GM23248 (cell line): ENCODE data around the gene KIAA1549.

Experiments used
- EZH2 ChIP-seq: fragments of 200-600 bp; sonication (generic); IDR thresholded peaks from 2 replicates; pipeline ENCODE4 v1.6.1; 2018; ENCODE audit warnings: antibody characterized with exemption, mild to moderate bottlenecking; ENCODE audit not compliant: insufficient read depth, poor library complexity, severe bottlenecking
- EZH2phosphoT487 ChIP-seq: fragments of 200-600 bp; sonication (generic); IDR thresholded peaks from 2 replicates; pipeline ENCODE4 v1.6.1; 2018; ENCODE audit warnings: antibody characterized with exemption, moderate library complexity, mild to moderate bottlenecking, low read depth; ENCODE audit not compliant: insufficient read depth

DNA sequence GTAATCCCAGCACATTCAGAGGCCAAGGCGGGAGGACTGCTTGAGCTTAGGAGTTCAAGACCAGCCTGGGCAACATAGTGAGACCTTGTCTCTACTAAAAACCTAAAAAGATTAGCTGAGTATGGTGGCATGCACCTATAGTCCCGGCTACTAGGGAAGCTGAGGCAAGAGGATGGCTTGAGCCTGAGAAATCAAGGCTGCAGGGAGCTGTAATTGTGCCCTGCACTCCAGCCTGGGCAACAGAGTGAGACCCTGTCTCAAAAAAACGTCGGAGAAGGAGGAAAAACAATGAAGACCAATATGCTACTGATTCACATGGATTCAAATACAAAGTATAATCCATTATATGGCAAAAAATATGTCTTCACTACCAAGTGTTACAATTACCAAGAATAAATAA lies 41.1 kb upstream of the KIAA1549 start:
- TF ChIP-seq EZH2 (no peak), EZH2phosphoT487 (no peak)
